ENCODE data around the gene JRKL.

JRKL gene

DNA sequence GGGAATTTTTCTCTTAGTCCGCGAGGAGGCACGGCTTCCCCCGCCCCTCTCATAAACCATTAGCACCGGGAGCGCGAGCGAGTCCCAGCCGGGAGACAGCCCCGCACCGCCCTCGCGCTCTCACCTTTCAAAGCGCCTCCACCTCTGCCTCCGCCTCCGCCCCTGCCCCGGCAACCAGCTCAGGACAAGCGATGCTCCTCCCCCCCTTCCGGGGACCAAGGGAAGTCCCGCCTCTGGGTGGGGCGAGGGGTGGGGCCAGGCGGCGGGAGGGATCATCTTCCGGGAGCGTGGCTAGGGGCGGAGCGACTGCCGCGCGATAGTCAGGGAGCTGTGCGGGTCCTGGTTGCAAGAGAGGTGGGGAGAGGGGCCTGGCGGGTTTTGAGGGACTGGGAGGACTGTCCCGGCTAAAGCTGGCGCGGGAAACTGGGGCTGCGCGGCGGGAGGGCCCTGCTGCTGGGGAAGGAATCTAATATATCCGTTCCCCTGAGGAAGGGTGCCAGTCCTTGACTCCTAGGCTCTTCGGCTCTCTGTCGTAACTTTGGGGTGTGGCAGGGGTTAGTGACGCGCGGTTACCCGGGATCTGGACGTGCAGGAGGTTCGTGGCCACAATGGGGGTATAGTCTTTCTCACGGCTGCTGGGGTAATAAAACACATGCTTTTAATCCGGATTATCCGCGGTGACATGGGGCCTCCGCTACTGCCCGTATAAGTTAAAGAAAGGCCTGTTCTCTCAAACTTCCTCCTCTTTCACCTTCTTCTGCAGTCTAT, at the start of gene JRKL, which contains the start of gene CCDC82:
Gene JRKL, plus strand, starts transcription at position 294 of the 768 bp plus-strand sequence. CDS start 637 bp downstream, outside the sequence.
Gene CCDC82, minus strand, starts transcription at position 193 of the 768 bp plus-strand sequence. CDS start 5,165 bp downstream, outside the sequence.
- peak; percentile 94 for DNase-seq (ENCODE audit: low spot score)

DNA sequence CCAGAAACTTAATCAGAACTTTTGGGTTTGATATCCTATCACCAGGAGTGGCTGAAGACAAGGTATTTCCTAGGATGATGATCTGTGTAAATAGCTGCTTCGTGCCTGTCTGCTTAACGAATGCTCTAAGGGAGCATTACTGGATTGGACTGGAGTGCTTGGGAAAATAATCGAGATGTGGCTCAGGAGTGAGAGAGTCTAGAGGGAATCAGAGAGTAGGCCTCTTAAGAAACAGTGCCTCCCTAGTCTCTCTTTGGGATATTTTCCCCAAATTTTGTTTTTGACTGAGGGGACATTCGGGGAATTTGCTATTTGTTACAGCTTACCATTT, 49.3 kb upstream of the JRKL start:
- DNase-seq (ENCODE audit: low spot score) = no peak

DNA sequence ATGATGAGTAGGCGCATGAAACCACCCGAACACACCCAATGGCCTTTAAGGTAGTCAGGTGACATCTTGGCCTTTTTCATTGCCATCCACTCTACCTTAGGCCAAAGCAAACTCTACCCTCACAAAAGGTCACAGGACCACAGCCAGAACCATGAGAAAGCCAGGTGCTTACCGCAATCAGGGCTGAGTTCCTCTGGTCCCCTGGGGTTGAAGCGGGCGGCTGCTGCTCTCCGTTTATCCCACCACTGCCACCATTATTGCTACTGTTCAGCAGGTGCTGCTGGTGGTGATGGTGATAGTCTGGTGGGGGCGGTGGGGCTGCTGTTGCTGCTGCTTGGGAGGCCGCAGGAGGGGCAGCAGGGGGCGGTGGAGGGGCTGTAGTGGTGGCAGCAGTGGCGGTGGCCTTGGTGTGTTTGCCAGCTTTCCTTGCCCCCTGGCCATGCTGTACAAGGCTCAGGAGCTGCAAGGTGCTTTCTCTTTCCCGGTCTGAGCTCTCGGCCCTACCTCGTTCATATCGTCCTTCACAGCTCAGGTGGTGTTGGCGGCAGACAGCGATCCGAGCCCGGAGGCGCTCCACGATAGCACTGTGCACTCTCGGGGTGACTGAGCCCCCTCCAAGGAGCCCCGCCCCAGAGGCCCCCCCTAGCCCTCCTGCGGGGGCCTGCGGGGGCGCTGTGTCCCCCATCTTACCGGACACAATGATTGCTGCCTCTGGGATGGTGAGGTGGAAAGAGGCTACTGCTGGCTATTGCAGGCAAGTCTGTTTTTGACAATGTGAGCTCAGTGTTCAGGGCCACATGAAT, 48.4 kb upstream of the JRKL start:
- no peak for DNase-seq (ENCODE audit: low spot score)

- DNase-seq (ENCODE audit: low spot score) = peak; percentile 40
Observed at GRCh38 chr11:96342014-96342960, 47.5 kb upstream of the JRKL start.

GRCh38 chr11:96342961-96343711, 46.7 kb upstream of the JRKL start, which contains the start of gene MAML2:
Gene MAML2, minus strand, starts transcription at chr11:96343195. Its CDS starts 1,300 bp downstream, at chr11:96341895.
- peak; percentile 97 for DNase-seq (ENCODE audit: low spot score)

DNA sequence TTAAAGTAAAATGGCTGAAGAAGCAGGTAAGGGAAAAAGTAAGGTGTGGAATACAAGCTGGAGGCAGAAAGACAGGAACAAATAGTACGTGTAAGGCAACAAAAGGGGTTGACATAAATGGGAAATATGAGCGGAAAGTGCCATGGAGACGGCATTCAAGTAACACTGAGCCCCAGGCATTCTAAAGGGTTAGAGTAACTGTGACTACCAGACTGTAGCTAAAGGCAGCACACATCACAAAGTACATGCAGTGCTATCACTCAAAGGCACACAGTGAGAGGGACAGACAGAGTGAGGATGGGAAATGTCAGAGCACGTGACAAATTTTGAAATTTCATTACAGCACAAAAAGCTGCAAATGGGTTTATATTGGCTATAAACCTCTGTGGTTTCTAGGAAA, 33.0 kb upstream of the JRKL start:
- no peak for DNase-seq (ENCODE audit: low spot score)

GRCh38 chr11:96357794-96358193, 32.0 kb upstream of the JRKL start:
- no peak for DNase-seq (ENCODE audit: low spot score)

DNA sequence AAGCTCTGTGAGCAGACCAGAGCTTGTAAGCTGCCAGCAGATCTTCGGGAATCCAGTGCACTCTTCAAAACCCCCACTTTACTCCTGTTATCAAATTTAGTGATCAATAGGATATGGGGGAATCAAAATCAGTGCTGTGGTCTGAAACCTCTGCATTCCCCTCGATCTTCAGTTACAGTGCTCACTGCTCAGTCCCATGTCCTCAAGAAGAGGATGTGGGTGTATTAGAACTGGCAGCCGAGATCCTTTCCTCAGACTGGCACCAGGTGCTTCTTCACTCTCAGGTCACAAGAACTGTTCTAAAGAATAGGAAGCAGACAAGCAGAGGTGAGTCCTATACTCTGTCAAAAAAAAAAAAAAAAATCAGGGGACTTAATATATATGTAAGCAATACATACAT, 31.5 kb upstream of the JRKL start:
- DNase-seq (ENCODE audit: low spot score) = no peak

DNA sequence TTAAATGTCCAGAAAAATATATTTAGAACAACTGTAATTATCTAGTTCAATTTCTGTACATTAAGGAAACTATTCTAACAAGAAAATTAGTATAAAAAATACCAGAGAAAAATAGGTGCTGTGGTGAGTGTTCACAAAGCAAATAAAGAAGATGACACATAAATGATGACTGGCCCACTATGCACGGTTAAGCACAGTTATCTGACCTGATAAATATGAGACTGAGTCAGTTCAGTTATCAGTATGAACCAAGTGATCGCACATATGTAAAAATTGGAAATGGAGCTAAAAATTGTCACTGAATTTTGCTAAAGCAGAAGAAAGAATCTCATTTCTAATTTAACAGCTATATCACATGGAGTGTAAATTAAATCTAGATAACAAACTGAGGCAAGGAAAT, 28.0 kb upstream of the JRKL start:
- no peak for DNase-seq (ENCODE audit: low spot score)

DNA sequence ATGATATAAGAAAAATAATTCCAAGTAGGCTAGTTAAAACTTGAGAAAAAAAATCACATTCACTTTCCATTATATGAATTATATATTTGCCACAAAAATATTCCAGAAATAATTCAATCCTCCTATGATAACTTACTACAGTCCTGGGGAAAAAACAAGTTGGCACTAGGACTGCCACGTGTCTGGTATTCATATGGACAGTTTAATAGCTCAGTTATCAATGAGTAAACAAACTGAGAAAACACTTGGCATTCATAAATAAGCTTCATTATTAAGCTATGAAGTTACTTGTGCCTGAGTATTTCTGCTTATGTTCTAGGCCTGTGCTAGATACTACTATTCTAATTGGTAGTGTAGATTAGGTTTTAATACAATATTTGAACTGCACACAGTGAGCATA, 24.3 kb upstream of the JRKL start:
- no peak for DNase-seq (ENCODE audit: low spot score)

DNA sequence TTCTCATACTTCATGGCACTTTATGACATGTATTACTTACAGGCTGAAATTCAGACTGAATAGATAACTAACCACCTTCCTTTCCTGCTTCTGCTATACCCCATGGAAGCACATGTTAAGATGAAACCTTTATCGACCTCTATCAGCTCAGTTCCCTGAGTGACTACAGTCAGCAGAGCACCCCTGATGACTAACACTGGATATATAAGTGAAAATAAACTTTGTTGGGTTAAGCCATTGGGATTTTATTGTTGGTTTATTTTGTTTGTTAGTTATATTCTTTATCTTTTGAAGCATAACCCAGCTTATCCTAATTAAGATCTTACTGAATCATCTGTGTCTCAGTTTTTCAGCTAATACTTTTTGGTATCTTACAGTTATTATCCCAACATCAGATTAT, 23.8 kb upstream of the JRKL start:
- DNase-seq (ENCODE audit: low spot score) = no peak

DNA sequence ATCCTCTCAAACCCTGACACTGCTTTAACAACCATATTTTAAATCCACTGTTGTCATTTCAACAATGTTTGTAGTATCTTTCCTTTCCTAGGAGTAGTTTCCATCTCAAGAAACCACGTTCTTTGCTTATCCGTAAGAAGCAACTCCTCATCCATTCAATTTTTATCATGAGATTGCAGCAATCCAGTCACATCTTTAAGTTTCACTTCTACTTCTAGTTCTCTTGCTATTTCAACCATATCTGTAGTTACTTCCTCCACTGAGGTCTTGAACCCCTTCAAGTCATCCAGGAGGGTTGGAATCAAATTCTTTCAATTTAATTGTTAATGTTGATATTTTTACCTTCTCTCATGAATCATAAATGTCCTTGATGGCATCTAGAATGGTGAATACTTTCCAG, 22.5 kb upstream of the JRKL start:
- no peak for DNase-seq (ENCODE audit: low spot score)

GRCh38 chr11:96373826-96374225, 16.0 kb upstream of the JRKL start:
- no peak for DNase-seq (ENCODE audit: low spot score)

DNA sequence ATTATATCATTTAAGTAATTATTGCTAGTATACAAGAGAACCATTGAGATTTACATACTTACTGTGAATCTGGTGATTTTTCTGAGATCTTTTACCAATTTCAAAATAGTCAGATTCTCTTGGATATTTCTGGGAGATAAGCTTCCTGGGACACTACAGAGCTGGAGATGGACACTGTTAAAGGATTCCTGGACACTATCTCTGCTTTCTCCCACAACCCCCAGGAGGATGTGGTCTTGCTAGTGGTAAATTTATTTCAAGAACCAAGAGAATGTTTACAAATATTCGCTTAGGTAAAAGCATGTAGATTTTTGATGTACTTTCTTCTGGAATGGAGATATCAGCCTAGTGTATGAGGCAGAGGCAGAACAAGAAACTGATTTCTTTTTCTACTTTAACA, 13.0 kb upstream of the JRKL start:
- no peak for DNase-seq (ENCODE audit: low spot score)

- DNase-seq (ENCODE audit: low spot score) = no peak
Observed at GRCh38 chr11:96384156-96384555, 5.7 kb upstream of the JRKL start.

DNA sequence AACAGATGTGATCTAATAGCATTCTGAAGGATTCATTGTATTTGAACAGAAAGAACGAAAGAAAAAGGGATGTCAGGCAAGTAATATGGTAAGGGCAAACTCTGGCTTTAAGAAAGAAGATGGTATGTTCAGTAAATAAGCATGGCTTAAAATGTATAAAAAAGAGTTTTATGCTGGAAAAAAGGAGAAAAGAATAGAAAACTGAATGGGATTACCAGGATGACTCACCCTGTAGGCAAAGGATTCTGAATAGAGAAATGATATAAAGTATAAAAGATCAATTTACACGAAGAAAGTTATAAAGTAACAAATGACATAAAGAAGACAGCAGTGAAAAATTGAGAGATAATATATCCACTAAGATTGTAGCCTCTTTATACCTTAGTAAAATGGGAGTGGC, 4.6 kb upstream of the JRKL start:
- DNase-seq (ENCODE audit: low spot score) = no peak

GRCh38 chr11:96388891-96389719, 708 bp upstream of the JRKL start:
- no peak for DNase-seq (ENCODE audit: low spot score)

GRCh38 chr11:96390488-96390792, 627 bp downstream of the JRKL start:
- no peak for DNase-seq (ENCODE audit: low spot score)

DNA sequence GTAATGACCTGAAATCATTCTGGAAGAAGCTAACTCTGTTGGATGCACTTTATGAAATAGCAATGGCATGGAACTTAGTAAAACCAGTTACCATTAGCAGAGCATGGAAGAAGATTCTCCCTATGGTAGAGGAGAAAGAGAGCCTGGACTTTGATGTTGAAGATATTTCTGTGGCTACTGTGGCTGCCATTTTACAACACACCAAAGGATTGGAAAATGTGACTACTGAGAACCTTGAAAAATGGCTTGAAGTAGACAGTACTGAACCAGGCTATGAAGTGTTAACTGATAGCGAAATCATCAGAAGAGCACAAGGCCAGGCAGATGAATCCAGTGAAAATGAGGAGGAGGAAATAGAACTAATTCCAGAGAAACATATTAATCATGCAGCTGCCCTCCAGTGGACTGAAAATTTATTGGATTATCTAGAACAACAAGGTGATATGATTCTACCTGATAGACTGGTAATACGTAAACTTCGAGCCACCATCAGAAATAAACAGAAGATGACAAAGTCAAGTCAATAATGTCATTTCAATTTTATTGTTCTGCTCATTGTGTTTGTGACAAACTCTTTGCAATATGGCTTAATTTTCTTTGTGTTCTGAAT, 2.0 kb downstream of the JRKL start:
- DNase-seq (ENCODE audit: low spot score) = no peak

DNA sequence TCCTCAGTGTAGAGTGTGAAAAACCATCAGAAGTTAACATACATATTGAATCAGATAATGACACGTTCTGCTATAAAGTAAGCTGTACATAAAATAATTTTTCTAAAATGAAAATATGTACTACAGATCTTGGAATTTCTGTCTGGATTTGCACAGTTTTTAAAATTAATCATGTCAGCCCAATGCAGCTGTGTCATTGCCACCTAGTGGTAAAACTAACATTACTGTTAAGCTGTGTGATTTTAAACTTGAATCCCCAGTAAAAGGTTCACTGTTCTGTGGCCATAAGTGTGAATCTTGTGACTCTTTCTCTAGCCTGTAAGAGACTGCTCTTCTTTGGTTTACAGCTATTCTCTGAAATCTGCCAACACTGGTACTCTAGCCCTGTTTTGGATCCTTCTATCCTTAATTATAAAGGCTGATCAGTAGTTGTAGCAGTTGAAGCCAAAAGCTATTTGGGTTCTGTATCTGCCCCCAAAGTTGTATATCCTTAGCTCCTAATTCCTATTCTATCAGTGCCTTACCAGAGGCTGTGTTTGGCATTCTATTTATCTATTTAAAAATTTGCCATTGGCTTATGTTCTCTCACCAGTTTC, 4.0 kb downstream of the JRKL start:
- no peak for DNase-seq (ENCODE audit: low spot score)
